Gastroesophageal sphincter (tissue), 4 donors: ENCODE measurements around the gene HDAC4. TPM values are rescaled to one million over a fixed set of nuclear protein-coding genes. Genes with fewer than 3 reads are reported as not detected.

Source experiments
- ATAC-seq: fragments of 150-250 bp; one replicate; pipeline ENCODE4 v1.9.1; 2016; ENCODE audit warnings: mild to moderate bottlenecking, moderate library complexity
- H3K27ac ChIP-seq, 4 donors: fragments of 200-600 bp; sonication (generic) in 3 of 4; 1 replicate in 3 of 4; 2 replicates in 1 of 4; pipeline ENCODE4 v1.5.1; 2016 to 2019
- H3K27me3 ChIP-seq: fragments of 200-600 bp; sonication (generic); one replicate; pipeline ENCODE4 v1.5.1; 2019
- H3K36me3 ChIP-seq, 2 donors: fragments of 200-600 bp; sonication (generic); one replicate each; pipeline ENCODE4 v1.5.1; 2019; ENCODE audit warnings: control low read depth in 1 of 2
- H3K4me1 ChIP-seq, 3 donors: fragments of 200-600 bp; sonication (generic); 1 replicate in 2 of 3; 2 replicates in 1 of 3; pipeline ENCODE4 v1.5.1; 2016 to 2019; ENCODE audit warnings: control low read depth in 2 of 3
- H3K4me3 ChIP-seq, 2 donors: fragments of 200-600 bp; sonication (generic); one replicate each; pipeline ENCODE4 v1.5.1; 2019; ENCODE audit warnings: mild to moderate bottlenecking in 1 of 2, moderate library complexity in 1 of 2
- H3K9me3 ChIP-seq, 3 donors: fragments of 200-600 bp; sonication (generic); one replicate each; pipeline ENCODE4 v1.5.1; 2017 to 2019; ENCODE audit warnings: control low read depth in 2 of 3
- EP300 ChIP-seq: sonication (generic); formaldehyde crosslinking; IDR thresholded peaks from one replicate; pipeline ENCODE4 v1.6.1; 2017; ENCODE audit warnings: antibody characterized with exemption, mild to moderate bottlenecking
- POLR2A ChIP-seq, 2 donors: fragments of 450-650 bp; IDR thresholded peaks; one replicate each; pipeline ENCODE4 v1.6.1; 2017; ENCODE audit warnings: antibody characterized with exemption in 2 of 2, mild to moderate bottlenecking in 2 of 2, moderate library complexity in 1 of 2
- POLR2AphosphoS5 ChIP-seq: sonication (generic); formaldehyde crosslinking; IDR thresholded peaks from one replicate; pipeline ENCODE4 v1.6.1; 2017; ENCODE audit warnings: antibody characterized with exemption
- WGBS, 2 donors: methylation state at CpG; one replicate each; pipeline ENCODE4 v1.1.5; 2018; ENCODE audit warnings: low coverage in 1 of 2; 5-methylcytosine and 5-hydroxymethylcytosine counted together
- total RNA-seq, 4 donors: library from RNA; depleted of rRNA; stranded (reverse); fragments of >200 nt; gene quantifications; one replicate each; pipeline ENCODE4 v1.1.0, GENCODE V29; 2016
- TF ChIP-seq, protein P1 (sequence below), 4 experiments: fragments of 200-600 bp in 2 of 4; fragments of 450-650 bp in 2 of 4; sonication (generic) in 1 of 4; IDR thresholded peaks; one replicate each; pipeline ENCODE4 v1.5.1; 2017 to 2019; ENCODE audit warnings: antibody characterized with exemption in 4 of 4, mild to moderate bottlenecking in 2 of 4, moderate library complexity in 2 of 4

The HDAC4 gene
- total RNA-seq, 4 donors from 2014 or later, result 41.3 to 104 (median 85.8) TPM

DNA sequence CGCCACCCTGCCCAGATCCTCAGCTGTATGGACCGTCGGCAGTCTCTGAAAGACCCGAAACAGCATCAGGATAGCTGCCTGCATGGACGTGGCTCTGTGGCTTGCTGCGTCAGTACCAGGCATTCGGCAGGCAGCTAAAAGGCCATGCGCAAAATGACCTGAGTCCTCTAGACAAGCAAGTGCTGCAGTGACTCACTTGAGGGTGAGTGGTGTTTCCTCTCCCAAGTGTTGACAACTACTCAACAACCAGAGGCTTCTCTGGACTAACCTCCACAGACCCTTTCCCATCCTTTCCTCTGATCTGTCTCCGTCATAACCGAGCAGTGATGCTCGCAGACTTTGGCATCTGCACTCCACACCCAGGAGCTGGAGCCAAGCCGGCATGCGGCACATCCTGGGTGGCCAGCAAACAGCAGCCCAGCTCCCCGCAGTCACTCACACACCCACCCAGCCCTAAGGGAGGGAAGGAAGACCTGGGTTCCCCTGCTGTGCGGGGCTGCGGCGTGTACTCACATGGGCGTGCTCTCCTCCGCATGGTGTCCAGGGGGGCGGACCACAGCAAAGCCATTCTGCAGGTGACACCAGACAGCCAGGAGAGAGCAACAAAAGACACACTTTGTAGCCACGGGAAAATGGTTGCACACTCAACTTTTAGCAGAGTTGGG is 313.6 kb downstream of the HDAC4 start:
- Histone ChIP-seq H3K27ac (no peak overlapping the region), H3K4me3 (no peak overlapping the region), H3K4me1 (no peaks in the 10 kb centered on the region), H3K9me3 (no peaks in the 10 kb centered on the region), H3K27me3 (no peaks in the 10 kb centered on the region), H3K36me3 (peaks cover 0 to 77% of the 10 kb centered on the region in 2 donors)
- TF ChIP-seq, protein P1, sequence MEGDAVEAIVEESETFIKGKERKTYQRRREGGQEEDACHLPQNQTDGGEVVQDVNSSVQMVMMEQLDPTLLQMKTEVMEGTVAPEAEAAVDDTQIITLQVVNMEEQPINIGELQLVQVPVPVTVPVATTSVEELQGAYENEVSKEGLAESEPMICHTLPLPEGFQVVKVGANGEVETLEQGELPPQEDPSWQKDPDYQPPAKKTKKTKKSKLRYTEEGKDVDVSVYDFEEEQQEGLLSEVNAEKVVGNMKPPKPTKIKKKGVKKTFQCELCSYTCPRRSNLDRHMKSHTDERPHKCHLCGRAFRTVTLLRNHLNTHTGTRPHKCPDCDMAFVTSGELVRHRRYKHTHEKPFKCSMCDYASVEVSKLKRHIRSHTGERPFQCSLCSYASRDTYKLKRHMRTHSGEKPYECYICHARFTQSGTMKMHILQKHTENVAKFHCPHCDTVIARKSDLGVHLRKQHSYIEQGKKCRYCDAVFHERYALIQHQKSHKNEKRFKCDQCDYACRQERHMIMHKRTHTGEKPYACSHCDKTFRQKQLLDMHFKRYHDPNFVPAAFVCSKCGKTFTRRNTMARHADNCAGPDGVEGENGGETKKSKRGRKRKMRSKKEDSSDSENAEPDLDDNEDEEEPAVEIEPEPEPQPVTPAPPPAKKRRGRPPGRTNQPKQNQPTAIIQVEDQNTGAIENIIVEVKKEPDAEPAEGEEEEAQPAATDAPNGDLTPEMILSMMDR (IDR thresholded peaks at IDR 0.05), result no peak
- TF ChIP-seq POLR2A (IDR thresholded peaks at IDR 0.05) (no peak), POLR2AphosphoS5 (no peak), EP300 (no peak)
- ATAC-seq, result no peak
- 87 to 91% methylated on average over 3 to 10 of the region's 21 CpGs for WGBS, 2 donors

DNA sequence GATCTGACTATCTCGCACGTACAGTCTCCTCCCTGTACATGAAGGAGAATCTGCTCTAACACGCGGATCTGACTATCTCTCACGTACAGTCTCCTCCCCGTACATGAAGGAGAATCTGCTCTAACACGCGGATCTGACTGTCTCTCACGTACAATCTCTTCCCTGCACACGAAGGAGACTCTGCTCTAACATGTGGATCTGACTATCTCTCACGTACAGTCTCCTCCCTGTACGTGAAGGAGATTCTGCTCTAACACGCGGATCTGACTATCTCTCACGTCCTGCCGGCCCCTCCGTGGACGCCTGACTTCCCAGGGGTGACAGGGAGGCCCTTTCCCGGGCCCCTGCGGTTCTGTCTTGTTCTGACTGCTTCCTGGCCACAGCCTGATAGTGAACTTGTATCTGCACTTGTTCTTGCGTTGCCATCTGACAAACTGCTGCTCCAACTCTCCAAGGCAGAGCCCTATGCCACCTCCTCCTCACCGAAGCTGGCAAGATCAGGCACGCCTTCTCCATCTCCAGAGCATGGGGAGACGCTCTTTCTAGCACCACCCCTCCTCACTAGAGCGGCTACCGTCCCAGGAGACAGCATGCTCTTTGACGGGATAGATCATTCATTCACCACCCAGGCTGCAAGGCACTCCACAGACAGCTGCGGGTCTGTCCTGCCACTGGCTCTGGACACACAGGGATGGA is 314.3 kb downstream of the HDAC4 start:
- H3K27me3 ChIP-seq, result no peaks in the 10 kb centered on the region
- ATAC-seq, result no peak
- no peaks in the 10 kb centered on the region for H3K4me1 ChIP-seq
- no peak overlapping the region for H3K4me3 ChIP-seq
- TF ChIP-seq POLR2A (IDR thresholded peaks at IDR 0.05), result no peak
- TF ChIP-seq, protein P1 (IDR thresholded peaks at IDR 0.05), result no peak
- no peak for TF ChIP-seq POLR2AphosphoS5
- TF ChIP-seq EP300, result no peak
- H3K27ac ChIP-seq, result no peak overlapping the region
- no peaks in the 10 kb centered on the region for H3K9me3 ChIP-seq
- WGBS, 2 donors, result 78 to 91% methylated on average over 5 to 19 of the region's 28 CpGs
- H3K36me3 ChIP-seq, result peaks cover 0 to 79% of the 10 kb centered on the region in 2 donors

DNA sequence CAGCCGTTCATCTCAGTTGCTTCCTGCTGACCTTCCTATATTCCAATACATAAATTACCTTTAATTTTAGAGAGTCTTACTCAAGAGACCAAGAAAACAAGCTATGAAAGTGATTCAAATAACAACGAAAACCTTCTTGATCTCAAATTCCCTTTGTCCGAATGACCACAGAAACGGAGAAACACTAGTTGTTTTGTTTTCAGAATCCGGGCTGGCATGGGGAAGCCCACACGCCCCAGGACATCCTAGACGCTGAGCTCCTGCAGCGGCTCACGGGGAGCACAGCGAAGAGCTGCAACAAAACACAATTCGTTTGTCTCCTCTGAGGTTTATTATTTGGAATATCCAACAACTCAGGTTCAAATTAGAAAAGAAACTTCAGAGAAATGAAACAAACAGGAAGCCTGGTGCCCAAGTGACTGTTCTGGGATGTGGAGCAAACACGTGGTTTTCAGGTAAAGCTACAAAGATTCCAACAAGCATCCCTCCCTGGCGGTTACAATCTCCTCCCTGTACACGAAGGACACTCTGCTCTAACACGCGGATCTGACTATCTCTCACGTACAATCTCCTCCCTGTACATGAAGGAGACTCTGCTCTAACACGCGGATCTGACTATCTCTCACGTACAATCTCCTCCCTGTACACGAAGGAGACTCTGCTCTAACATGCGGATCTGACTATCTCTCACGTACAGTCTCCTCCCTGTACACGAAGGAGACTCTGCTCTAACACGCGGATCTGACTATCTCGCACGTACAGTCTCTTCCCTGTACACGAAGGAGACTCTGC is 315.4 kb downstream of the HDAC4 start:
- TF ChIP-seq EP300, result no peak
- TF ChIP-seq, protein P1 (IDR thresholded peaks at IDR 0.05), result no peak
- no peak for TF ChIP-seq POLR2AphosphoS5
- TF ChIP-seq POLR2A (IDR thresholded peaks at IDR 0.05), result no peak
- peaks cover 0 to 79% of the 10 kb centered on the region in 2 donors for H3K36me3 ChIP-seq
- no peaks in the 10 kb centered on the region for H3K9me3 ChIP-seq
- H3K4me3 ChIP-seq, result no peak overlapping the region
- no peaks in the 10 kb centered on the region for H3K4me1 ChIP-seq
- WGBS, 2 donors, result 88 to 97% methylated on average over 5 to 27 of the region's 29 CpGs
- no peaks in the 10 kb centered on the region for H3K27me3 ChIP-seq
- H3K27ac ChIP-seq, result no peak overlapping the region
- ATAC-seq, result no peak

DNA sequence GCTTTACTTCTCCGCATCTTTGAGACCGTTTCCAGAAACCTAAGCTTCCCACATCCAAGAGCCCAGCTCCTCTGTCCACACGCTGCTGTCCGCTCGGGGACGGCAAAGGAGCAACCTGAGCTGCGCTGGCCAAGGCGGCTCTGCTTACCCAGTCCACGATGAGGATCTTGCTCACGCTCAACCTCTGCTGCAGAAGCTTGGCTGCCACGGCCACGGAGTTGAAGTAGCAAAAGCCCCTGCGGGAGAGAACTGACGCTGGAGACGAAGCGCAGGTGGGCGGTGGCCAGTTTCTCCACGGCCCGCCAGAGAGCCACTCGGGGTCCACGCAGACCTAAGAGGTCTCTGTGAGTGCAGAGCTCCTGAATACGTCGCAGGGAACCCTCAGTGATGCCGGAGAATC is 316.8 kb downstream of the HDAC4 start:
- H3K27me3 ChIP-seq, result no peaks in the 10 kb centered on the region
- WGBS, 2 donors, result no CpG with 5 or more reads among the region's 24 CpGs
- H3K4me1 ChIP-seq, result no peaks in the 10 kb centered on the region
- H3K36me3 ChIP-seq, result peaks cover 0 to 81% of the 10 kb centered on the region in 2 donors
- no peak overlapping the region for H3K27ac ChIP-seq
- H3K4me3 ChIP-seq, result no peak overlapping the region
- no peak for TF ChIP-seq POLR2A (IDR thresholded peaks at IDR 0.05)
- no peak for TF ChIP-seq EP300
- TF ChIP-seq POLR2AphosphoS5, result no peak
- TF ChIP-seq, protein P1 (IDR thresholded peaks at IDR 0.05), result no peak
- ATAC-seq, result no peak
- H3K9me3 ChIP-seq, result no peaks in the 10 kb centered on the region
